HG02885 (cell line): ENCODE data around the gene SDF4.
"Not testable (repeated sequence)": the region's sequence is repeated elsewhere in the genome, so short reads cannot be mapped to it uniquely, and the experiment has no call there.

Experiments used
- ATAC-seq: cut with Tn5 transposase; IDR thresholded peaks from one replicate; pipeline ENCODE4 v1.9.1; 2021; ENCODE audit warnings: mild to moderate bottlenecking; ENCODE audit not compliant: unreplicated experiment, poor library complexity

The SDF4 gene

GRCh38 chr1:1259951-1260600 is 28.3 kb upstream of the SDF4 start:
- ATAC-seq, result no peak

DNA sequence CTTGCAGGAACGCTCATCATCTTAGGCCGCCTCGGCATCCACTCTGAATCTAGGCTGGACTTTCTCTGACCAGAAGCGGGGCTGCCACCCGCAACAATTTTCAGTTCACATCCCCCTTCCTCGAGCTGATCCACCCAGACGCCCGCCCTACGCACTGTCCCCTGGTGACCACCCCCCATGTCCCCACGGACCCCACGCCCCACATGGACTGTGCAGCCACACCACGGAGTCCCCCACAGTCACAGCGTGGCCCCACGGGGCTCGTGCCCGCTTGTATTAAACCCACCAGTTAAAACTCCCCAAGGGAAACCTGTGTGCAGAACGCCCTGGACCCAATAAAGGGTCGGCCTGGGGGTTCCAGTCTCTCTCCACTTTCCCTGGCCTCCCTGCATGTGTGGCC is 27.7 kb upstream of the SDF4 start:
- no peak for ATAC-seq

DNA sequence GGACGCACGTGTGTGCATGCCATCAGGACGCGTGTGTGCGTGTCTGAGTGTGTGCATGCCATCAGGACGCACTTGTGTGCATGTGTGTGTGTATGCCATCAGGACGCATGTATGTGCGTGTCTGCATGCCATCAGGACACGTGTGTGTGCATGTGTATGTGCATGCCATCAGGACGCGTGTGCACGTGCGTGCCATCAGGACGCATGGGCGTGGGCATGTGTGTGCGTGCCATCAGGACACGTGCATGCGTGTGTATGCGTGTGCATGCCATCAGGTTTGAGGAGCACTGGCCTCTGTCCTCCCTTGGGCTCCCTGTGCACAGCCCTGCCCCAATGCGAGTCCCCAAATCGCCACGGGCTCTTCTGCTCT is 27.3 kb upstream of the SDF4 start:
- ATAC-seq, result no peak

DNA sequence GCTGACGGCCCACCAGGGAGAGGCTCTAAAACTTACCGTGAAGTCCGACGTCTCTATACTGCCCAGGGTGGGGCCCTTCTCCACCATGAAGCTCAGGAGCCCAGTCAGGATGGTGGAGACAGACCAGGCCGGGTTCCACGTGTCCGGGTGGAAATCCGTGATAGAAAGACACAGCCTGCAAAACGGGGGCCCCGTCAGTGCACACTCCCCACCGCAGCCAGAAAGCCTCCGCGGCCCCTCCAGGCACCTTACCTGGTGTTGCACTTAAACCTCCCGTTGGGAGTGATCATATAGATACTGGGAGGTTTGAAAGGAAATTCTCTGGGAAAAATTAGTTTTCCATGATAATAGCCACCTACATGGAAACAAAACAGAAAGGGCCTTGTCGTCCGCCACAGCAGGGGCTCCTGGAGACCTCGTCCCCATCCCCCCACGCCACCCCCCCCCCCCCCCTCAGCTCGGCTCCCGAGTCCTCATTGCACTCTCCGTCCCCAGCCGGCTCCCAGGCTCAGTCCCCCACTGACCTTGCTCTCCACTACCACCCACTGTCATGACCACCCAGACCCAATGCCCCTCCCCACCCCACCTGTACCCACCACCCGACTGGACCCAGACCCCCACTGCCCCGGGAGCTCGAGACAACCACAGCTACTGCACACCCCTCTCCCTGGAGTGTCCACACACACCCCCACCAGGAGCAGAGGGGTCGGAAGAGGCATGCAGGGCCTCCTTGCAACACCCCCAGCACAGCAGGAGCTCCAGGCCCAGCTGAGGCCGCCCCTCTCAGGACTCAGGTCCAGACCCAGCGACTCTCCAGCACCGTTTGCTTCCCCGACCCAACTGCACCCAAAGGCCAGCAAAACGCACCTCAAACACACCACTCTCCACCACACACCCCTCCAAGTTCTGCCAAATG is 25.4 kb upstream of the SDF4 start:
- ATAC-seq, result no peak

DNA sequence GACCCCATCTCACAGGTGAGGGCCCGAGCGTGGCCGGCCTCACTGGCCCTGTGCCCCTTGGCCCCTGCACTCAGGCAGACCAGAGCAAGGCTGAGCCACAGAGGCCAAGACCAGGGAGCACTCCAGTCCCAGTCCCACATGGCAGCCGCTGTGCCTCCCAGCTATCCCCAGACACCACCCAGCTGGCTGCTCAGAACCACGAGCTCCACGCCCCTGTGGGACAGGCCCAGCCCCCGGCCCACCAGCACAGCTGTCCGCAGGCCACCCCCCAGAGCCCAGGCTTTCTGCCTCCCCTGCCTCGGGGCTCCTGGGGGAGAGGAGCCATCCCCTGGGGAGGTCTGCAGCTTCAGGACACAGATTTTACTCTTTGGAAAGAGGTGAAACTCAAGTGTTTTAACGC is 23.8 kb upstream of the SDF4 start:
- ATAC-seq, result no peak

- no peak for ATAC-seq
Measured at GRCh38 chr1:1255078-1255477, 23.3 kb upstream of the SDF4 start.

GRCh38 chr1:1254667-1254998 is 22.8 kb upstream of the SDF4 start:
- no peak for ATAC-seq

- no peak for ATAC-seq
Measured at GRCh38 chr1:1253972-1254666, 22.3 kb upstream of the SDF4 start.

DNA sequence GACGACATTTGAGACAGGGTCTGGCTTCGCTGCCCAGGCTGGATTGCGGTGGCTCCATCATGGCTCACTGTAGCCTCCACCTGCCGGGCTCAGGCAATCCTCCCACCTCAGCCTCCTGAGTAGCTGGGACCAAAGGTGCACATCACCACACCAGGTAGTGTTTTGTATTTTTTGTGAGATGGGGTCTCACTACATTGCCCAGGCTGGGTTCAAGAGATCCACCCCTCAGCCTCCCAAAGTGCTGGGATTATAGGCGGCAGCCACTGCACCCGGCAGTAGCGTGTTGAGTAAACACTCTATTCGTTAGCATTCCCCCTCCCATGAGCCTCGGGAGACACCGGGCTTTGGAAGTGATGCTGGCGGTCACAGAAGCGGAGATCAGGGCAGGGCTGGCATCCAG is 21.5 kb upstream of the SDF4 start:
- no peak for ATAC-seq

DNA sequence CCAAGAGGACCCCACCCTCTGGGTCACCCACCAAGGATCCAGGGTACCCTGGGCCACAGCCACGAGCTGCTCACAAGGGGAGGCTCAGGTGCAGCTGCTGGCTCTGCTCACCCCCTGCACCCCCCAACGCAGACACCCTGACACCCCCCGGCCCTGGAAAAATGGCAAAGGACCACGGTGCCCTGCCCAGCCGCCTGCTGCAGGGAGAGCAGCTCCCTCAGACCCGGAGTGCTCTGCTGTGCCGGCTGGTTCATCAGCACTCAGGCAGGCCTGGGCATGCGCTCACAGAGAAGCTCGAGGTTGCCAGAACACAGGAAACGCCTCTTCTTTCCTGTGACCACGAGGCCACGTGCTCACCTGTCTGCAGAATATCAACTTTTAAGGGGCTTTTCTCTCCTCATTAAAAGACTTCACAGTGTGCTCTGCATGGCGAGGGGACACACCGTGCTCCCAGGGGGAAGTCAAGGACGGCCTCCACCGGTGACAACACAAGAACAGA is 19.0 kb upstream of the SDF4 start:
- peak; percentile 48 for ATAC-seq

DNA sequence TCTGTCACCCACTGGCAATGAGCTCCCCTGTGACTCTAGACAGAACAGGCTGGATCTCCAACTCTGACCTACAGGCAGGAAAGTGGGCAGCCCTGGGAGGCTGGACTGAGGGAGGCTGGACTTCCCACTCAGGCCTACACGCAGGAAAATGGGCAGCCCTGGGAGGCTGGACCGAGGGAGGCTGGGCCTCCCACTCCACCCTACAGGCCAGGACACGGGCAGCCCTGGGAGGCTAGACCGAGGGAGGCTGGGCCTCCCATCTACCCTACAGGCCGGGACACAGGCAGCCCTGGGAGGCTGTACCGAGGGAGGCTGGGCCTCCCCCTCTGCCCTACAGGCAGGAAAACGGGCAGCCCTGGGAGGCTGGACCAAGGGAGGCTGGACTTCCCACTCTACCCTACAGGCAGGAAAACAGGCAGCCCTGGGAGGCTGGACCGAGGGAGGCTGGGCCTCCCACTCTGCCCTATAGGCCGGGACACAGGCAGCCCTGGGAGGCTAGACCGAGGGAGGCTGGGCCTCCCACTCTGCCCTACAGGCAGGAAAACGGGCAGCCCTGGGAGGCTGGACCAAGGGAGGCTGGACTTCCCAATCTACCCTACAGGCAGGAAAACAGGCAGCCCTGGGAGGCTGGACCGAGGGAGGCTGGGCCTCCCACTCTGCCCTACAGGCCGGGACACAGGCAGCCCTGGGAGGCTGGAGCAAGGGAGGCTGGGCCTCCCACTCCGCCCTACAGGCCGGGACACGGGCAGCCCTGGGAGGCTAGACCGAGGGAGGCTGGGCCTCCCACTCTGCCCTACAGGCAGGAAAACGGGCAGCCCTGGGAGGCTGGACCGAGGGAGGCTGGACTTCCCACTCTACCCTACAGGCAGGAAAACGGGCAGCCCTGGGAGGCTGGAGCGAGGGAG is 16.5 kb upstream of the SDF4 start:
- not testable (repeated sequence) for ATAC-seq

DNA sequence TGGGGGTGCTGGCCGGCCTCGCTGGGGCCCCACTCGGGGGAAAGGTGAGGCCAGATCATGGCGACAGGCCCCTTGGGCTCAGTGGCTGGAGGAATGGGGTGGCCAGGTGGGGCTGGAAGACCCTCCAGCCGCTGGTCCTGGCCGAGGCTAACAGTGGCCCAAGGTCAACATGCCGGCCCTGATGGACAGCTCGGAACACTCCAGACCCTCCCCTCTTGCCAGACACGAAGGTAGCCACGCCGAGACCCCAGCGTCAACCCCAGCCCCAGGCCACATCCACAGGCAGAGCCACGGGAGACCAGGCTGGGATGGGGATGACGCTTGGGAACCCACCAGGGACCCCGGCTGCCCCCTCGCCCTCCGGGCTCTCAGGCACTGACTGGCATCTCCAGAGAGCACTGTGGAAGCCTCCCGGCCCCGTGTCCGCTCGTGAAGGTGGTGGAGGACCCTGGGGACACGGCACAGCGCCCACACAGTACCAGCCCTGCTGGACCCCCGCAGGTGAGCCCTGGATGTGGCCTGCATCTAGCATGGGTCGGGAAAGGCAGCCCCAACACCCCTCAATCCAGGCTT is 15.6 kb upstream of the SDF4 start:
- no peak for ATAC-seq

DNA sequence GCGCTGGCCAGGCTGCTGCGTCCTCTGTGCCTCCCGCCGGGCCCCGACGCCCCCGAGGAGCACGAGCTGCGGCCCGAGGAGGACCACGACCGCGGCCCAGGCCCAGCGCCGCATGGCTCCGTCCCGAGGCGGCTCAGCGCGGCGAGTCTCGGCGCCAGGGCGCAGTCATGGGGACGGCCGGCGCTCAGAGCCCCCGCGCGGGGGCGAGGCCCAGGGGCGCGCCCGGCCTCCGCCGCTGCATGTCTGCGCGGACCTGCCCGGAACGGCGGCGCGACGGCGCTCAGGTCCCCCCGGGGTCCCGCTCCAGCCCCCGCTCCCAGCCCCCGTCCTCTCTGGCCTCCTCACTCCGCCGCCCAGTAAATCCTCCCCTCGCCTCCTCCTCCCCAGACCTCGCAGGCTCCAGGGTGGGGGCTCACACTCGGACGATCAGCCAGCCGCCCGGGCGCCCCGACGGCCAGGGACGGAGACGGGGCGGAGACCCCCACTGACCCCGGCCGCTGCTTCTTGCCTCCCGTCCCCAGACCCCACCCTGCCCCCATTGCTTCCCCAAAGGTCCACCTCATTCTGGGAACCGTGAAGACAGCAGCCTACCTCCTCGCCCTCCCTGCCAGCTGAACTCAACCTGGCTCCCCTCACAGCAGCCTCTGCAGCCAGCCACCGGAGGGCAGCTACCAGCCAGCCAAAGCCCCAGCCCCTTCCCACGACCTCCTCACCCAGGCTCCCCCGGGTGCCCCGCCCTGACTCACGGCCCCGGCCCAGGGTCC is 15.0 kb upstream of the SDF4 start, which contains the start of gene C1QTNF12:
TSS of gene C1QTNF12 (minus strand) at position 146 of the 764 bp plus-strand sequence. CDS start at position 114, 32 bp downstream.
- ATAC-seq, result no peak

DNA sequence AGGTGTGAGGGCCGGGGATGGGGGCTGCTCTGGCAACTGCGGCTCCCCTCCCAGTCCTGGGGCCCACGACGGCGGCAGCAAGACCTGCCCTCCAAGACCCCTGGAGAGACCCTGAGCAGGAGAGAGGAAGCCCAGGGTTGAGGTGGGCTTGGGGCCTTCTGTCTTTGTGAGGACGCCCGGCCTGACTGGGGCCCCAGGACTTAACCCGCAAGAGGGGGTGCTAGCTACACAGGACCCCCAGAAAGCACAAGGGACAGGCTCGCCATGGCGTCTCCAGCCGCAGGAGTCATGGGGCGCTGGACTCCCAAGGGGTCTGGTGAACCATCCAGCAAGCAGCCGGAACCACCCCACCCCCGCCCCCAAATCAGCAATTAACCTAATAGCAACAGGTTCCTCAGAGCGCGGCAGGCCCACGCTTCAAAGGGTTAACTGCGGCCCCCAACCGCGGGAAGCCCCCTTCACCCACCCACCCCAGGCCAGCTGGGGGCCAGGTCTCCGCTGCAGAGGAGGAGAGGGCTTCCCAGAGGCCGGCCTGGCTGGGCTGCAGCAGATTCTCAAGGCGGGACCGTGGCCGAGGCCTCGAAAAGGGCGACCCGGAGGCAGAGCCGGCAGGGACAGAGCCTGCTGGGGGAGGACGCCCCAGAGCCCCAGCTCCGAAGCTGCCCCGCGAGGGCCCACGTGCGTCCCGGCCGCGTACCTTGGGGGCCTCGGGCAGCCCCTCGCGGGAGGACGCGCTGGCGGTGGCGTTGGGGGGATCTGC is 14.2 kb upstream of the SDF4 start:
- ATAC-seq, result no peak

GRCh38 chr1:1245178-1245816 is 13.5 kb upstream of the SDF4 start:
- no peak for ATAC-seq

DNA sequence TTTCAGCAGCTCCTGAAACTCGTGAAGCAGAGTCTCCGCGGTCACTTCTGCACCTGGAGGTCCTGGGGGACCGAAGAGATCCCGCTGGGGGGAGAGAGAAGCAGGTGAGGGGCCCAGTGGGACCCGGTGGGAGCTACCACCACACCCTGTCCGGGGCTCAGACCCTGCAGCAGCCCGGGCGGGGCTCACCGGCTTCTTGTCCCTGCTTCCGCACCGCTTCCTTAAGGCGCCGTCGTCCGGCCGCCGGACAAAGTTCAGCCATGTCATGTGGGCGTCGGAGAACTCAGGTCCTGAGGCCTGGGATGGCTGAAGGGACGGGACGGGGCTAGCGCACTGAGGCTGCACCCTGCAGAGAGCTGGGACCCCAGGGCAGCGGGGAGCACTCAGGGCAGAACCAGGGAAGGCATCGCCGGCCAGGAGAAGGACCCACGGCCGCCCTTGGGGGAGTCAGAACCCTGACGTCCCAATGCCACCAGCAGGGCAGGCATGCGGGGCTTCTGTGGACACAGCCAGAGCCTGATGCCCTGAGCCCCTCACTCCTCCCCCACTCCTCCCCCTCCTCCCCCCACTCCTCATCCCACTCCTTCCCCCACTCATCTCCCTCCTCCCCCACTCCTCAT is 12.5 kb upstream of the SDF4 start:
- no peak for ATAC-seq

GRCh38 chr1:1243807-1244191 is 12.0 kb upstream of the SDF4 start:
- ATAC-seq, result no peak
